ENCODE measurements around the gene KLF2.

KLF2 gene

GRCh38 chr19:16327911-16328823 is 3.5 kb downstream of the KLF2 start:
- H3K4me3 ChIP-seq (ENCODE audit: control insufficient read depth, low read depth, low read length), result no peak overlapping the region
- DNase-seq (ENCODE audit: low read depth), result peak; percentile 91
- TF ChIP-seq, protein P1, sequence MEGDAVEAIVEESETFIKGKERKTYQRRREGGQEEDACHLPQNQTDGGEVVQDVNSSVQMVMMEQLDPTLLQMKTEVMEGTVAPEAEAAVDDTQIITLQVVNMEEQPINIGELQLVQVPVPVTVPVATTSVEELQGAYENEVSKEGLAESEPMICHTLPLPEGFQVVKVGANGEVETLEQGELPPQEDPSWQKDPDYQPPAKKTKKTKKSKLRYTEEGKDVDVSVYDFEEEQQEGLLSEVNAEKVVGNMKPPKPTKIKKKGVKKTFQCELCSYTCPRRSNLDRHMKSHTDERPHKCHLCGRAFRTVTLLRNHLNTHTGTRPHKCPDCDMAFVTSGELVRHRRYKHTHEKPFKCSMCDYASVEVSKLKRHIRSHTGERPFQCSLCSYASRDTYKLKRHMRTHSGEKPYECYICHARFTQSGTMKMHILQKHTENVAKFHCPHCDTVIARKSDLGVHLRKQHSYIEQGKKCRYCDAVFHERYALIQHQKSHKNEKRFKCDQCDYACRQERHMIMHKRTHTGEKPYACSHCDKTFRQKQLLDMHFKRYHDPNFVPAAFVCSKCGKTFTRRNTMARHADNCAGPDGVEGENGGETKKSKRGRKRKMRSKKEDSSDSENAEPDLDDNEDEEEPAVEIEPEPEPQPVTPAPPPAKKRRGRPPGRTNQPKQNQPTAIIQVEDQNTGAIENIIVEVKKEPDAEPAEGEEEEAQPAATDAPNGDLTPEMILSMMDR (conservative IDR thresholded peaks at IDR 0.05; ENCODE audit: control insufficient read depth, insufficient read depth, low read depth, low read length), result no peak

- TF ChIP-seq, protein P1 (conservative IDR thresholded peaks at IDR 0.05; ENCODE audit: control insufficient read depth, insufficient read depth, low read depth, low read length), result no peak
- no peak overlapping the region for H3K4me3 ChIP-seq (ENCODE audit: control insufficient read depth, low read depth, low read length)
- DNase-seq (ENCODE audit: low read depth), result no peak
Observed at GRCh38 chr19:16328824-16329482, 4.3 kb downstream of the KLF2 start.

GRCh38 chr19:16330368-16330801 is 5.8 kb downstream of the KLF2 start:
- H3K4me3 ChIP-seq (ENCODE audit: control insufficient read depth, low read depth, low read length), result no peak overlapping the region
- TF ChIP-seq, protein P1 (conservative IDR thresholded peaks at IDR 0.05; ENCODE audit: control insufficient read depth, insufficient read depth, low read depth, low read length), result no peak
- DNase-seq (ENCODE audit: low read depth), result peak; percentile 87

DNA sequence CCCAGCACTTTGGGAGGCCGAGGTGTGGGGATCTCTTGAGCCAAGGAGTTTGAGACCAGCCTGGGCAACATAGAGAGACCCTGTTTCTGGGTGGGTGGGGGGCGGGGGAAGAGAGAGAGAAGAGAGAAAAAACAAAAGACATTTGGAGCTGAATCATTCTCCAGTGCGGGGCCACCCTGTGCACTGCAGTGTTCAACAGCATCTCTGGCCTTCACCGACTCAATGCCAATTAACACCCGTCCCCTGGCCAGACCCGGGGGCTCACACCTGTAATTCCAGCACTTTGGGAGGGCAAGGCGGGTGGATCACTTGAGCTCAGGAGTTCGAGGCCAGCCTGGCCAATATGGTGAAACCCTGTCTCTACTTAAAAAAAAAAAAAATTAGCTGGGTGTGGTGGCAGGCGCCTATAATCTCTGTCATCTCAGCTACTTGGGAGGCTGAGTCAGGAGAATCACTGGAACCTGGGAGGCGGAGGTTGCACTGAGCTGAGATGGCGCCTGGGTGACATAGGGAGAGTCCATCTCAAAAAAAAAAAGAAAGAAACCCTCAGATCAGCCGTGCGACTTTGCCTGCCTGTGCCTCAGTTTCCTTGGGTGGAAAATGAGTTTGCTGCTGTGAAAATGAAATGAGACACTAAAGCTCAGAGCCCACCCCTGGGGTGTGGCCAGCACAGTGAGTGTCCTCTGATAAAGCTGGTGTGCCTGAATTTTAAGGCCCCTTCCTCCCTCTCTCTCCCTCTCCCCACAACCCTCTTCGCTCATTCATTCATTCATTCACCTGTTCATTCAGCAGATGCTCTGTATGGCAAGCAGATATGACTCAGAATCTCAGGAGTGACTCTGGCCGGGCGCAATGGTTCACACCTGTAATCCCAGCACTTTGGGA is 6.4 kb downstream of the KLF2 start:
- TF ChIP-seq, protein P1 (conservative IDR thresholded peaks at IDR 0.05; ENCODE audit: control insufficient read depth, insufficient read depth, low read depth, low read length), result no peak
- H3K4me3 ChIP-seq (ENCODE audit: control insufficient read depth, low read depth, low read length), result no peak overlapping the region
- DNase-seq (ENCODE audit: low read depth), result no peak

- no peak overlapping the region for H3K4me3 ChIP-seq (ENCODE audit: control insufficient read depth, low read depth, low read length)
- TF ChIP-seq, protein P1 (conservative IDR thresholded peaks at IDR 0.05; ENCODE audit: control insufficient read depth, insufficient read depth, low read depth, low read length), result no peak
- DNase-seq (ENCODE audit: low read depth), result no peak
Observed at GRCh38 chr19:16333001-16333586, 8.5 kb downstream of the KLF2 start.

- no peak for DNase-seq (ENCODE audit: low read depth)
- TF ChIP-seq, protein P1 (conservative IDR thresholded peaks at IDR 0.05; ENCODE audit: control insufficient read depth, insufficient read depth, low read depth, low read length), result no peak
- H3K4me3 ChIP-seq (ENCODE audit: control insufficient read depth, low read depth, low read length), result no peak overlapping the region
Observed at GRCh38 chr19:16334411-16334810, 9.8 kb downstream of the KLF2 start.
